ENCODE data around the gene TBC1D14. TPM values are rescaled to one million over a fixed set of nuclear protein-coding genes. Genes with fewer than 3 reads are reported as not detected.

Gene TBC1D14
- total and polyA plus RNA-seq, 10 of the 15 experiments (the other 5 are each of a cell fraction or from before 2014, with no cell fraction given): 0.87 to 39.3 (median 30.1) TPM

DNA sequence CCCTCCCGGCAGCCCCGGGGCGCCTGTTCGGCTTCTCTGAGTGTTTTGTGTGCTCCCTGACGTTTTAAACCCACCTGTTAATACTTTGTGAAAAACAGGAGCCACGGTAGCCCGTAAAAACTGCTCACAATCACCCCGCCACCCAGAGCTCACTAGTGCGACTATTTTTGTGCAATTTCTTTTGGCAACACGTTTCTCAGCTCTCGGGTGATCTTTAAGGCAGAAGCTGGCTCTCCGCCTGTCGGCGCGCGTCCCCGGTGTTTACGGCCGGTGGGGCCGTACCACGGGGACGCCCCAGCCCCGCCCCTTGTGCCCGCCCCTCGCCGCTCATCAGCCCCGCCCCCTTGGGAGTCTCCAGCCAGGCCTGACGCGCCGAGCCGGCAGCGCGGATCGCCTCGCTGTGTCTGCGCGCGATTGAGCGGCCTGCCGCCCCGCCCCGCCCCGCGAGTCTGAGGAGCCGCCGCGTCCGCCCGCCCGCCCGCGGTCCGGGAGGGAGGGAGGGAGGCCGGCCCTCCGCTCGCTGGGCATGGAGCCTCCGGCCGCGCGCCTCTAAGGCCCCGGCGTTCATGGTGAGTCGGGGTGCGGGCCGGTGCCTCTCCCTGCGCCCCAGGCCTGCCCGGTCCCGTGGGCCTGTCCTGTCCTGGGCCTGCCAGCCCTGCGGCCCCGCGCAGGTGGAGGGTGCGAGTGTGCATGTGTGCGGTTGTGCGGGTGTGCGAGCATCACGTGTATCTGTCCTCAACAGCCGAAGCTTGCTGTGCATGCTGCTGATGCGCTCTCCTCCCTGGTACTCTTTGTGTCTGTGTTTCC, 77.4 kb downstream of the TBC1D14 start:
- ChIA-PET CTCF (interaction anchor here (0.9 to 3.3 kb wide), 10 partner anchors 13 to 94 kb away, joined by 3 to 24 read pairs (median 6); partner anchors contain the start of genes GRPEL1, TADA2B and TBC1D14), POLR2A (interaction anchor here (0.7 to 2.5 kb wide), 7 partner anchors 11 to 81 kb away, joined by 3 to 13 read pairs (median 5); partner anchors contain the start of genes GRPEL1, TADA2B and TBC1D14), SMC1A (ENCODE audit: uncharacterized antibody, unreplicated experiment) (interaction anchor here (0.6 to 2.9 kb wide), 12 partner anchors 13 to 604 kb away, joined by 3 to 14 read pairs (median 4); partner anchors contain the start of genes GRPEL1, TADA2B and TBC1D14), RAD21 (ENCODE audit: unreplicated experiment) (interaction anchor here (0.6 to 2.9 kb wide), 18 partner anchors 17 to 268 kb away, joined by 3 to 13 read pairs (median 4); partner anchors contain the start of genes GRPEL1, TADA2B and TBC1D14)
- no peaks in the 10 kb centered on the region for H3K9me3 ChIP-seq (replicated peaks; ENCODE audit: control insufficient read depth, insufficient read depth, low read length)
- H3K4me1 ChIP-seq (ENCODE audit: control insufficient read depth, insufficient read depth, low read length): peaks cover 19% of the 10 kb centered on the region
- H4K20me1 ChIP-seq (ENCODE audit: control insufficient read depth, insufficient read depth): no peaks in the 10 kb centered on the region
- ATAC-seq (peak; percentile 90), FAIRE-seq (peak; percentile 27), DNase-seq (ENCODE audit: low read depth, low spot score) (peak; percentile 60)
- BruUV-seq (replicated peaks): no TSS peak
- in situ Hi-C loops (cut with MboI) (no loop called here), intact Hi-C loops (cut with micrococcal nuclease; ENCODE audit: unreplicated experiment) (loop anchor here (2.0 to 10.0 kb wide), 5 partner anchors 56 to 270 kb away; partner anchors contain the start of genes BLOC1S4, KIAA0232, TADA2B and TBC1D14)
- H3K36me3 ChIP-seq (ENCODE audit: control insufficient read depth in 2 of 2, insufficient read depth in 2 of 2, low read length in 1 of 2): no peaks in the 10 kb centered on the region
- peak overlapping the region; percentile 87 for H3K9ac ChIP-seq (ENCODE audit: control insufficient read depth, insufficient read depth, low read length)
- H3K4me3 ChIP-seq: peak overlapping the region; percentile 85
- H3K27ac ChIP-seq (ENCODE audit: control insufficient read depth, insufficient read depth): peak overlapping the region; percentile 83
- peak overlapping the region; percentile 69 for H2AFZ ChIP-seq (ENCODE audit: control insufficient read depth, low read depth, low read length)
- H3K79me2 ChIP-seq (ENCODE audit: control insufficient read depth, insufficient read depth, low read length): peaks cover 33% of the 10 kb centered on the region
- no peaks in the 10 kb centered on the region for H3K27me3 ChIP-seq (replicated peaks in 1 of 2; ENCODE audit: control insufficient read depth in 2 of 2, insufficient read depth in 2 of 2, low read length in 1 of 2)
- WGBS (ENCODE audit: insufficient coverage, insufficient replicate concordance, low lambda C conversion rate, missing lambda C conversion rate): 2% methylated on average over 39 of the region's 78 CpGs
- H3K4me2 ChIP-seq (ENCODE audit: control insufficient read depth, insufficient read depth): peak overlapping the region; percentile 81
- TF ChIP-seq CEBPB (IDR thresholded peaks at IDR 0.05; ENCODE audit: borderline replicate concordance in 1 of 2, low read depth in 2 of 2, low read length in 2 of 2) (no peak), EZH2 (IDR thresholded peaks at IDR 0.05; ENCODE audit: borderline replicate concordance, control insufficient read depth, low read depth, low read length) (no peak), BCL11A (IDR thresholded peaks at IDR 0.05; ENCODE audit: low read depth, low read length) (no peak), PBX3 (IDR thresholded peaks at IDR 0.05; ENCODE audit: insufficient replicate concordance, low read depth, low read length) (no peak), IKZF2 (IDR thresholded peaks at IDR 0.05) (no peak), NFYA (IDR thresholded peaks at IDR 0.05; ENCODE audit: borderline replicate concordance, low read depth, low read length) (no peak), ZNF274 (IDR thresholded peaks at IDR 0.05; ENCODE audit: insufficient read depth, insufficient read length) (no peak), MTA2 (IDR thresholded peaks at IDR 0.05; ENCODE audit: low read depth) (no peak), ATF7 (IDR thresholded peaks at IDR 0.05; ENCODE audit: low read depth) (no peak), RUNX3 (IDR thresholded peaks at IDR 0.05; ENCODE audit: low read length) (peak; percentile 21; the same call in 1 of the 2 replicates), ZSCAN29 (IDR thresholded peaks at IDR 0.05) (no peak), YBX1 (IDR thresholded peaks at IDR 0.05) (no peak), MEF2B (IDR thresholded peaks at IDR 0.05; ENCODE audit: partially characterized antibody, poor library complexity, severe bottlenecking) (no peak), NFXL1 (IDR thresholded peaks at IDR 0.05; ENCODE audit: borderline replicate concordance) (no peak), KDM1A (IDR thresholded peaks at IDR 0.05; ENCODE audit: borderline replicate concordance) (no peak), RB1 (IDR thresholded peaks at IDR 0.05; ENCODE audit: borderline replicate concordance) (peak; percentile 43; the same call in 1 of the 2 replicates), KLF5 (IDR thresholded peaks at IDR 0.05; ENCODE audit: partially characterized antibody) (no peak), NR2C2 (IDR thresholded peaks at IDR 0.05; ENCODE audit: borderline replicate concordance, control insufficient read depth, insufficient read length, low read depth) (no peak)
- TF ChIP-seq, protein P1, sequence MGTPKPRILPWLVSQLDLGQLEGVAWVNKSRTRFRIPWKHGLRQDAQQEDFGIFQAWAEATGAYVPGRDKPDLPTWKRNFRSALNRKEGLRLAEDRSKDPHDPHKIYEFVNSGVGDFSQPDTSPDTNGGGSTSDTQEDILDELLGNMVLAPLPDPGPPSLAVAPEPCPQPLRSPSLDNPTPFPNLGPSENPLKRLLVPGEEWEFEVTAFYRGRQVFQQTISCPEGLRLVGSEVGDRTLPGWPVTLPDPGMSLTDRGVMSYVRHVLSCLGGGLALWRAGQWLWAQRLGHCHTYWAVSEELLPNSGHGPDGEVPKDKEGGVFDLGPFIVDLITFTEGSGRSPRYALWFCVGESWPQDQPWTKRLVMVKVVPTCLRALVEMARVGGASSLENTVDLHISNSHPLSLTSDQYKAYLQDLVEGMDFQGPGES (IDR thresholded peaks at IDR 0.05): no peak
- TF ChIP-seq, protein P2, sequence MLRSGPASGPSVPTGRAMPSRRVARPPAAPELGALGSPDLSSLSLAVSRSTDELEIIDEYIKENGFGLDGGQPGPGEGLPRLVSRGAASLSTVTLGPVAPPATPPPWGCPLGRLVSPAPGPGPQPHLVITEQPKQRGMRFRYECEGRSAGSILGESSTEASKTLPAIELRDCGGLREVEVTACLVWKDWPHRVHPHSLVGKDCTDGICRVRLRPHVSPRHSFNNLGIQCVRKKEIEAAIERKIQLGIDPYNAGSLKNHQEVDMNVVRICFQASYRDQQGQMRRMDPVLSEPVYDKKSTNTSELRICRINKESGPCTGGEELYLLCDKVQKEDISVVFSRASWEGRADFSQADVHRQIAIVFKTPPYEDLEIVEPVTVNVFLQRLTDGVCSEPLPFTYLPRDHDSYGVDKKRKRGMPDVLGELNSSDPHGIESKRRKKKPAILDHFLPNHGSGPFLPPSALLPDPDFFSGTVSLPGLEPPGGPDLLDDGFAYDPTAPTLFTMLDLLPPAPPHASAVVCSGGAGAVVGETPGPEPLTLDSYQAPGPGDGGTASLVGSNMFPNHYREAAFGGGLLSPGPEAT (IDR thresholded peaks at IDR 0.05; ENCODE audit: low read depth): peak; percentile 61; the same call in 1 of the 2 replicates
